Measurements from ENCODE around the gene DSCAML1.

DSCAML1 gene

GRCh38 chr11:117629891-117630538 lies 167.0 kb downstream of the DSCAML1 start:
- no peak for DNase-seq

GRCh38 chr11:117629146-117629545 lies 167.9 kb downstream of the DSCAML1 start:
- DNase-seq, result no peak

- no peak for DNase-seq
These were observed 169.8 kb downstream of the DSCAML1 start for GRCh38 chr11:117627259-117627658.

GRCh38 chr11:117626576-117626975 lies 170.4 kb downstream of the DSCAML1 start:
- DNase-seq, result no peak

- DNase-seq, result no peak
These were observed 171.8 kb downstream of the DSCAML1 start for GRCh38 chr11:117625237-117625636.

- no peak for DNase-seq
These were observed 173.2 kb downstream of the DSCAML1 start for GRCh38 chr11:117623831-117624271.

GRCh38 chr11:117621226-117621625 lies 175.8 kb downstream of the DSCAML1 start:
- DNase-seq, result no peak

GRCh38 chr11:117620659-117621058 lies 176.4 kb downstream of the DSCAML1 start:
- DNase-seq, result no peak

- DNase-seq, result no peak
These were observed 176.9 kb downstream of the DSCAML1 start for GRCh38 chr11:117620086-117620485.

- no peak for DNase-seq
These were observed 177.4 kb downstream of the DSCAML1 start for GRCh38 chr11:117619661-117620060.

GRCh38 chr11:117618982-117619355 lies 178.0 kb downstream of the DSCAML1 start:
- DNase-seq, result no peak

GRCh38 chr11:117618302-117618981 lies 178.6 kb downstream of the DSCAML1 start:
- peak; percentile 11 for DNase-seq

GRCh38 chr11:117616979-117617378 lies 180.0 kb downstream of the DSCAML1 start:
- DNase-seq, result no peak

GRCh38 chr11:117614728-117615127 lies 182.3 kb downstream of the DSCAML1 start:
- no peak for DNase-seq

- no peak for DNase-seq
These were observed 183.5 kb downstream of the DSCAML1 start for GRCh38 chr11:117613521-117613920.

- no peak for DNase-seq
These were observed 184.8 kb downstream of the DSCAML1 start for GRCh38 chr11:117612177-117612576.

GRCh38 chr11:117610901-117611300 lies 186.1 kb downstream of the DSCAML1 start:
- no peak for DNase-seq

- DNase-seq, result no peak
These were observed 187.0 kb downstream of the DSCAML1 start for GRCh38 chr11:117610045-117610444.

- no peak for DNase-seq
These were observed 189.6 kb downstream of the DSCAML1 start for GRCh38 chr11:117607449-117607848.

GRCh38 chr11:117606790-117607189 lies 190.2 kb downstream of the DSCAML1 start:
- DNase-seq, result no peak

- no peak for DNase-seq
These were observed 190.8 kb downstream of the DSCAML1 start for GRCh38 chr11:117606211-117606610.

- DNase-seq, result no peak
These were observed 191.7 kb downstream of the DSCAML1 start for GRCh38 chr11:117605331-117605730.

- peak; percentile 72 for DNase-seq
These were observed 192.6 kb downstream of the DSCAML1 start for GRCh38 chr11:117604336-117604995.

- peak; percentile 28 for DNase-seq
These were observed 193.1 kb downstream of the DSCAML1 start for GRCh38 chr11:117603932-117604331.
